GDM1 (cell line): ENCODE data around the gene SSBP1.
"Not testable (repeated sequence)": the region's sequence is repeated elsewhere in the genome, so short reads cannot be mapped to it uniquely, and the experiment has no call there.

Source experiments
- DNase-seq: peaks from one replicate; lab custom pipeline; 2025; lab: John Stamatoyannopoulos, UW

SSBP1 gene

GRCh38 chr7:141709318-141709717 lies 28.8 kb upstream of the SSBP1 start:
- no peak for DNase-seq

DNA sequence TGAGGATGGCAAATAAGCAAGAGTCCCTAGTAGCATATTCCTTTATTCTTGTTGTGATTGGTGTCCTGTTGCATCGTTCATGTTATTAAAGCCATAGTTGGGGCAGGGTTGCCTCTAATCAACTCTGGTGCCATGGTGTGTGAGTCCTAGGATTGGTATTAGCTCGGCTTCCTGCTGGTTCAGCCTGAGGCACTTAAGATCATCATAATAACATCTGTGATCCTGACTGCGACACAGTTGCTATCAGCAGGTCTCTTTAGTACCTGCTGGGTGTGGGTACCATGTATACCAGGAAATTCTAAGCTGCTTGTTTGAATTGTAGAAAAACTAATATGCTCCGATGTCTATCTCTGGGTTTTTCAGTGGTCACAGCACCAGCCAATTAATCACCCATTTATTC lies 28.4 kb upstream of the SSBP1 start:
- no peak for DNase-seq

DNA sequence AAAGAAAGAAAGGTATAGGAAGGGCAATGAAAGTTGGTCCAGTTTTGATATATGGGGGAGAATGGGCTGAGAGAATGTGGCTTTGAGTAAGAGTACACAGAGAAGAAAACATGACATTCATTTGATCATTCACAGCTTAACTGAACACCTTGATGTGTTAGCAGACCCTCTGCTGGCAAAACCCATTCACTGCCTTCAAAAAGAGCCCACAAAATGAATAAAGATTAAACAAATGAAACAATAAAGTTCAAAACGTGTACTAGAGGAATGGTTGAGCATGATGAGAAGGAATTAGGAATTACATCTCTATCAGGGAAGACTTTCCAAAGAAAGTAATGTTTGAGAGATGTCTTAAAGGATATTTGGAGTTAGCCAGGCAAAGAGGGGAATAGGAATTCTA lies 27.9 kb upstream of the SSBP1 start:
- no peak for DNase-seq

GRCh38 chr7:141712603-141713255 lies 25.4 kb upstream of the SSBP1 start:
- DNase-seq = no peak

- no peak for DNase-seq
Observed at GRCh38 chr7:141713890-141714289, 24.3 kb upstream of the SSBP1 start.

DNA sequence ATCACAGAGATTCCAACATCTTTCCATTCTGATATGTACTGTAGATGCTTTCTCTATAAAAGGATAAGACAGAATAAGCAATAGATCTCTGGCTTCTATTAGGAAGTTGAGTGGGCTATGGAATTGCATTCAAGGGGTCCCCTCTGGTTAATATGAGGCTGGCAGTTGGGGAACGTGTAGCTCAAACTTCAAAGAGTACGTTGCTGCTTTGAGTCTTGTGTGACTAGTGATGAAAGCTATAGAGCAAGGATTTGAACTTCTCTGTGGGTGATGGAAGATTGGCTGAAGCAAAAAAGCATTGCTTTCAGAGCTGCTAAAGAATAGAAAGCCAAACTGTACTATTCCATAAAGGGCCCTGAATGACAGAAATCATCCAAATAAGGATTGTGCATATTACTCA lies 23.6 kb upstream of the SSBP1 start:
- DNase-seq = no peak

- DNase-seq = no peak
Observed at GRCh38 chr7:141715018-141715417, 23.1 kb upstream of the SSBP1 start.

DNA sequence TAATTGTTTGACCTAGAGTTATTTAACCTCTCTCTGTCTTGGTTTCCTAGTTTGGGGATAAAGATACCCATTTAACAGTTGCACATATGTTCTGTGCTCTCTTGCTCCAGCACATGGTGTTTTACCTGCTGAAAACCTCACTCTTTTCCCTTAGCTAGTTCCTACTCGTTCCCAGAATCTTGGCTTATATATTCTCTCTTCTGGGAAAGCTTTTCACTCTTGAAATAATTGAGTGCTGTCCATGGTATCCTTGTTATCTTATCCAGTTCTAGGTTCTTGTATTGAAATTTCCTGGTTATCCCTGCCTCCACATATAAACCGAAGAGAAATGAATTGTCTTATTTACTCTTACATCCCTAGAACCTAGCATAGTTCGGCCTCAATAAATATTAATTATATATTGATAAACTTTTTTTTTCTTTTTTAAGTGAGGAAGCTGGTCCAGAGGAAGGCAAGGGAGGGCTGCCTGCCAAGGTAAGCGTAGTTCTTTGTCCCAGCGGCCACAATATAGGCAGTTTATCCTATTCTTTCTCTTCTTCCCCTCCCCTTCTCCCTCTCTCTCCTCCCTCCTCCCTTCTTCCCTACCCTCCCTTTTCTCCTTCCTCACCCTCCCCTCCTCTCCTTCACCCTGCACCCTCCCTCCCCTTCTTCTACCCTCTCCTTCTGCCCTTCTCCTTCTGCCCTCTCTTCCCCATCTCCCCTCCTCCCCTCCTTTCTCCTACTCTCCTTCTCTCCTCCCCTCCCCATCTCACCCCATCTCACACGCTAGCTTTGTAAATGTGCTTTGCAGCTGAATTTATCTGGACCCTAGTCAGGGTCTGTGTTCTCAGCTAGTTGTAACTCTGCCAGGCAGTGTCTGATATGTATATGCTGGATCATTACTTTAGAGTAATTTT lies 22.1 kb upstream of the SSBP1 start:
- DNase-seq = no peak

- DNase-seq = no peak
Observed at GRCh38 chr7:141717450-141717849, 20.7 kb upstream of the SSBP1 start.

GRCh38 chr7:141722529-141722928 lies 15.6 kb upstream of the SSBP1 start:
- no peak for DNase-seq

DNA sequence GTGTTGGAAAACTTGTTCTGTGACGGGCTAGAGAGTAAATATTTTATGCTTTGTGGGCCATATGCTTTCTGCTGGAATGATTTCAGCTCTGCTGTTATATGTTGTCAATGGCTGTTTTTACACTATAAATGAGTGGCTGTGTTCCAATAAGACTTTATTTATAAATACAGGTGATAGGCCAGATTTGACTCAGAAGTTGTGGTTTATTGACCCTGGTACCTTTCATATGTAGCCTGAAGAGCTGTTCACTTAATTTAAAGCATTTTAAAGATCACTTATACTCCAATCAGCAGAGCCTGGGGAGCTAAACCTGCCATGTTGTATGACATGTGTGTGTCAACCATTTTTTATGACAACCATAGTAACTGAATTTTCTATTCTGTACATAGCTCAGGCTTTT lies 9.1 kb upstream of the SSBP1 start:
- no peak for DNase-seq

GRCh38 chr7:141731476-141732149 lies 6.5 kb upstream of the SSBP1 start:
- DNase-seq = no peak

DNA sequence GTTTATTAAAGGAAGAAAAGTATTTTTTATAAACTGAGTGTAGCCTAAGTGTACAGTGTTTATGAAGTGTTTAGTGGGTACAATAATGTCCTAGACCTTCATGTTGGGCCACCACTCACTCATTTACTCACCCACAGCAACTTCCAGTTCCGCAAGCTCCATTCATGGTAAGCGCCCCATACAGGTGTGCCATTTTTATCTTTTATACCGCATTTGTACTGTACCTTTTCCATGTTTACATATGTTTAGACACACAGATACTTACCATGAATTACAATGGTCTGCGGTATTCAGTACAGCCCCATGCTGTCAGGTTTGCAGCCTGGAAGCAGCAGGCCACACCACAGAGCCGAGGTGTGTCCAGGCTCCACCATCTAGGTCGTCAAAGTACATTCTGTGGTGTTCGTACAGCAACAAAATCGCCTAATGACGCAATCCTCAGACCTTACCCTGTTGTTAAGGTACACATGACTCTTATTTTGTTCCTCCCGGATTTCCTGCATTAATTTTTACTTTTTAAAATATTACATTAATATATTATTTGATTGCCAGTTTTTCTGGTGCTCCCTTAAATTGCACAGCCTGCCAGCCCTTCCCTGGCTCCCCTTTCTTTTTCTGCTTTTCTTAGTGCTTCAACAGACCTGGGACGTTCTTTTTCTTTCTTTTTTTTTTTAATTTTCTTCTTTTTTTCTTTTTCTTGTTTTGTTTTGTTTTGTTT lies 881 bp upstream of the SSBP1 start:
- DNase-seq = no peak

DNA sequence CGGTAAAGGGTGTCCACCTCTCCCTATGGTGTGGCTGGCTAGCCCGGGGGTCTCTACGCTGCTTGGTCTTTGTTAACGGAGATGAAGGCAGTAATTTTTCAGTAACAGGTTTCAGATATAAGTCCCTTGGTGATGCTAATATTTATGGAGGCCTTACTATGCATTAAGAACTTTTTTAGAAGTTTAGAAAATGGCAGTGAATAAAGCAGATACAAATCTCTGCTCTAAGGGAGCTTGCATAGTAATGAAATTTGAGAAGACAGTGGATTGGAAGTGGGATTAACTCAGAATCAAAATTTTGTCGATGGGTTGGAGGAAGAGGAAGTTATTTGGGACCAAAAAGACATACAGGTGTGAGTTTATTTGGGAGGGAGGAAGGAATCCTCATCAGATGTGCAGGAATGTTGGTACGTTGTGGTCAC lies 445 bp downstream of the SSBP1 start:
- DNase-seq = no peak

DNA sequence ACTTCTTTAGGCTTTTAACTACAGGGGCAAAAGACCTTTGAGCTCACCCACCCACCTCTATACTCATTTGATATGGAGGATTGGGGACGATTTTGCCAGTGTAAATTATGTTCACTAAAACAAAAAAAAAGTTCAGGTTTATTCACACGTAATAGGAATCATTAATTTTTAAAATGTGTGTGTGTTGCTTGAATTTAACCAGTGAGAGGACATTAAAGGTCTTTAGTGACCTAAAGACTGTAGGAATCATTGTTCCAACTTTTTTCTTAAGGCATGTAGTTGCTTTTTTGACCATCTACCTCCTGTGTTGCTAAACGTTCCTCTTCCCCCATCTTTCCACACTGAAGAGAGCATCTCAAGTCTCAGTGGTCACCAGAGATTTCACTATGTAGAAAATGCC lies 1.1 kb downstream of the SSBP1 start:
- DNase-seq = no peak

- DNase-seq = no peak
Observed at GRCh38 chr7:141742229-141742628, 4.1 kb downstream of the SSBP1 start.

DNA sequence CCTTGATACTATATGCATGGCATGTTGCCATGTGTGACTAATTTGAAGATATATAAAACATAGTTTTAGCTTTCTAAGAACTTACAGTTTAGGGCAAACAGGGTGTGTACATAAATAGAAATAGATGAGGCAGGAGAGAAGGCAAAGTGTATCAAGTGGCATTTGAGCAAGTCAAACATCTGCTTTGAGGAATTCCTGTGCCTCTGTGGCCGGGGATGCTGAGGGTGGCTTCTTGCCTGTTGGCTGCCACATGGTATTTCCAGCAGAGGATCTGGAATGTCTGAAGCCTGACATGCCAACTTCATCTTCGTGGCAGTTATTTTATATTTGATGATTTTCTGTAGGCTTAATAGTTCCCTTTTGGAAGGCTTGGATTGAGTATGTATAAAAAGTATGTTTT lies 6.0 kb downstream of the SSBP1 start:
- no peak for DNase-seq

GRCh38 chr7:141748396-141748795 lies 10.2 kb downstream of the SSBP1 start:
- DNase-seq = no peak

DNA sequence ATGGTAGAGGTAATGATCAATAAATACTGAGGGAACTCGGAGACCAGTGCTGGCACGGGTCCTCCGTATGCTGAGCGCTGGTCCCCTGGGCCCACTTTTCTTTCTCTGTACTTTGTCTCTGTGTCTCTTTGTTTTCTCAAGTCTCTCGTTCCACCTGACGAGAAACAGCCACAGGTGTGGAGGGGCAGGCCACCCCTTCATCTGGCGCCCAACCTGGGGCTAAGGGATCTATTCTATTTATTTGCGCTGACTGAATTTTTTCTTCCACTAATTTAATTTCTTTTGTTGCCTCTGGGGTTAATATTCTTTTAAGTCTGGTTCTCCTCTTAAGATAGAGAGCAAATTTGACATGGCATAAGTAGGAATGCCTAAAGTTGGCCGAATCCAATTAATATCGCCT lies 13.7 kb downstream of the SSBP1 start:
- not testable (repeated sequence) for DNase-seq

DNA sequence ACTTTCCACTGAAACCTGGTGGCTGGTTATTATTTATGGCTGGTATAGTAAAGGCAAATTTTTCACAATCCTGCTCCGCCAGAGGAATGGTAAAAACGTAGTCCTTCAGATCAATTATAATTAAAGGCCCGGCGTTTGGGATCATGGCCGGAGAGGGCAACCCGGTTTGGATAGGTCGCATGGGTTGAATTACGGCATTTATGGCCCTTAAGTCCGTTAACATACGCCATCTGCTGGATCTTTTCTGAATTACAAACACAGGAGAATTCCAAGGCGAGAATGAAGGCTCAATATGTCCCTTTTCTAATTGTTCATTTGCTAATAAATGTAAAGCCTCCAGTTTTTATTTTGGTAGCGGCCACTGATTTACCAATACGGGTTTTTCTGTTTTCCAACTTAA lies 14.5 kb downstream of the SSBP1 start:
- DNase-seq = no peak

DNA sequence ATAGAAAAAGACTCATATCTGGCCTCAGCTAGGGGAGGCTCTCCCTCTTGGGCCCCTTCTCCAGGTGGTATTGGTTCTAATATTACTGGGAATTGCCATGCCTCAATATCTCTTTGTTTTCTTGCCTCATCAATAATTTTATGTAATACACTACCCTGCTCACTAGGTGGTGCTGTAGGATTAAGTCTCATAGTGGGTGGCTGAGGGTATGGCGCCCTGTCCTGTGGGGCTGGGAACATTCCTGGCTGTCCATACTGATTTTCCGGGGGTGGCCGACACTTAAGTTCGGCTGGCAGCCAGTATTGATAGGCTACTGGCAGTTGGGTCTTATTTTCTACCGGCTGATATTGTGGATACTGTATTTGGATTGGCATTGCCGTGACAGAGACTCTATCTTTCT lies 16.8 kb downstream of the SSBP1 start:
- no peak for DNase-seq

DNA sequence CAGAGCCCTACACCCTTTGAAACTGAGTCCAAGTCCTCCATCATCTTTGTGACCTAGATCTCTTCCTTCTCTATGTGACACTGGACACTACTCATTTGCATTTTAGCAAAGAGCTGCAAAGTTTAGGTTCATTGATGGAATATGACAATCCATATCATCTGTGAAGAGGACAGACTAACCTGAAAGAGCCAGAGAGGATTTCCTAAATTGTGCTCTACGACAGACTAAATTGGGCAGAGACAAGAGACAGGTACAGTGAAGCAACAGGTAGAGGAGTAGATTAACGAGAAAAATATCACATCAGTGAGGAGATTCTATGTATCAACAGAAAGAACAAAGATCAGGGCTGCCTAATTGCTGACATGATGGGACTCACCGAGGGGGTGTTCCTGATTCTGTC lies 25.6 kb downstream of the SSBP1 start, which contains the start of gene TAS2R3:
Gene TAS2R3 (plus strand): TSS at position 301 of the 400 bp plus-strand sequence. CDS start 62 bp downstream, at position 363.
- no peak for DNase-seq
